Suprapubic skin (tissue), 4 donors: ENCODE measurements around the gene FOXL3.

Experiments
- EP300 ChIP-seq: sonication (generic); formaldehyde crosslinking; IDR thresholded peaks from one replicate; pipeline ENCODE4 v1.6.1; 2017; ENCODE audit warnings: antibody characterized with exemption
- POLR2A ChIP-seq, 2 donors: fragments of 450-650 bp; IDR thresholded peaks; one replicate each; pipeline ENCODE4 v1.6.1; 2017; ENCODE audit warnings: antibody characterized with exemption in 2 of 2, mild to moderate bottlenecking in 2 of 2, moderate library complexity in 2 of 2
- POLR2AphosphoS5 ChIP-seq, 3 donors: sonication (generic); formaldehyde crosslinking; IDR thresholded peaks; one replicate each; pipeline ENCODE4 v1.6.1; 2017; ENCODE audit warnings: antibody characterized with exemption in 3 of 3
- TF ChIP-seq, protein P1 (sequence below), 2 donors: fragments of 200-600 bp in 1 of 2; fragments of 450-650 bp in 1 of 2; sonication (generic) in 1 of 2; IDR thresholded peaks; one replicate each; pipeline ENCODE4 v1.5.1; 2016 to 2019; ENCODE audit warnings: antibody characterized with exemption in 2 of 2, mild to moderate bottlenecking in 1 of 2, moderate library complexity in 1 of 2

DNA sequence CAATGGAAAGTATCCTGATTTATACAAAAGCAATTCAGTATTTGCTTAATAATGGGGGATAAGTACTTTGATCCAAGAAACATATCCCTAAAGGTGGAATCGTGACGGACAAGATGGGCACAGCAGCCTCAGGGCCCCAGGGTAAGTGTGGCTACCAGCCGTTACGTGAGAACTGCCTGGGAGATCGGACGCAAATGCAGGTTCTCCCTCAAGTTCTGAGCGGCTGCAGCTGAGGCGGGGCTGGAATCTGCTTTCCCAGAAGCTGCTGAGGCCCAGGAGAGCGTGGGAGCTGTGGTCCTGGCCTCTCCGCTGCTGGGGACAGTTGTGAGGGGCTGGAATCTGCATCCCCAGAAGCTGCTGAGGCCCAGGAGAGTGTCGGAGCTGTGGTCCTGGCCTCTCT, 13.5 kb downstream of the FOXL3 start:
- TF ChIP-seq, protein P1, sequence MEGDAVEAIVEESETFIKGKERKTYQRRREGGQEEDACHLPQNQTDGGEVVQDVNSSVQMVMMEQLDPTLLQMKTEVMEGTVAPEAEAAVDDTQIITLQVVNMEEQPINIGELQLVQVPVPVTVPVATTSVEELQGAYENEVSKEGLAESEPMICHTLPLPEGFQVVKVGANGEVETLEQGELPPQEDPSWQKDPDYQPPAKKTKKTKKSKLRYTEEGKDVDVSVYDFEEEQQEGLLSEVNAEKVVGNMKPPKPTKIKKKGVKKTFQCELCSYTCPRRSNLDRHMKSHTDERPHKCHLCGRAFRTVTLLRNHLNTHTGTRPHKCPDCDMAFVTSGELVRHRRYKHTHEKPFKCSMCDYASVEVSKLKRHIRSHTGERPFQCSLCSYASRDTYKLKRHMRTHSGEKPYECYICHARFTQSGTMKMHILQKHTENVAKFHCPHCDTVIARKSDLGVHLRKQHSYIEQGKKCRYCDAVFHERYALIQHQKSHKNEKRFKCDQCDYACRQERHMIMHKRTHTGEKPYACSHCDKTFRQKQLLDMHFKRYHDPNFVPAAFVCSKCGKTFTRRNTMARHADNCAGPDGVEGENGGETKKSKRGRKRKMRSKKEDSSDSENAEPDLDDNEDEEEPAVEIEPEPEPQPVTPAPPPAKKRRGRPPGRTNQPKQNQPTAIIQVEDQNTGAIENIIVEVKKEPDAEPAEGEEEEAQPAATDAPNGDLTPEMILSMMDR (IDR thresholded peaks at IDR 0.05), result no peak
- no peak for TF ChIP-seq POLR2A (IDR thresholded peaks at IDR 0.05)
- TF ChIP-seq POLR2AphosphoS5 (IDR thresholded peaks at IDR 0.05), result no peak
- TF ChIP-seq EP300, result no peak
